Measurements from ENCODE around the gene P4HA2. TPM values are rescaled to one million over a fixed set of nuclear protein-coding genes. Genes with fewer than 3 reads are reported as not detected.

The P4HA2 gene
- total and polyA plus RNA-seq, 2 donors (not counting 3 experiments of a cell fraction or from before 2014, with no cell fraction given), result 37.6 to 58.7 TPM

GRCh38 chr5:132265336-132266030 is 37.8 kb upstream of the P4HA2 start:
- intact Hi-C loops (cut with micrococcal nuclease), result loop anchor here (1.0 to 10.0 kb wide), 4 partner anchors 28 to 451 kb away; no protein-coding TSS in a partner anchor

More at GRCh38 chr5:132265336-132266030, 37.8 kb upstream of the P4HA2 start:
- POLR2A ChIA-PET, result interaction anchor here (1.8 kb wide), 1 partner anchor 29 kb away, joined by 6 read pairs; the partner anchor contains the start of gene SLC22A4
- Histone ChIP-seq H3K36me3 (ENCODE audit: control insufficient read depth in 2 of 2, extremely low read depth in 1 of 2, insufficient read depth in 2 of 2, low read length in 2 of 2) (peaks cover 8 to 19% of the 10 kb centered on the region in 2 experiments), H3K9me3 (replicated peaks; ENCODE audit: control insufficient read depth, insufficient read depth, low read length) (no peaks in the 10 kb centered on the region), H3K9ac (replicated peaks; ENCODE audit: extremely low read depth, insufficient read depth, low read length) (peak overlapping the region; percentile 55), H4K20me1 (replicated peaks; ENCODE audit: control insufficient read depth, extremely low read depth, insufficient read depth, low read length) (no peaks in the 10 kb centered on the region), H3K9me1 (replicated peaks; ENCODE audit: control insufficient read depth, extremely low read depth, insufficient read depth, low read length) (no peaks in the 10 kb centered on the region), H3K4me2 (ENCODE audit: insufficient read depth, low read length) (no peak overlapping the region), H3K27ac (ENCODE audit: insufficient read depth, low read depth, low read length) (peak overlapping the region; percentile 89), H3K27me3 (ENCODE audit: control insufficient read depth in 2 of 2, insufficient read depth in 2 of 2, low read length in 2 of 2) (no peaks in the 10 kb centered on the region), H3K4me3 (replicated peaks in 1 of 3; ENCODE audit: insufficient read depth in 1 of 3, low read depth in 1 of 3, low read length in 3 of 3) (no peak overlapping the region), H3K4me1 (ENCODE audit: control insufficient read depth, extremely low read depth, insufficient read depth, low read length) (peaks cover 61% of the 10 kb centered on the region), H2AFZ (ENCODE audit: low read depth, low read length) (no peak overlapping the region), H3K79me2 (ENCODE audit: control insufficient read depth, insufficient read depth, low read length) (peaks cover 18% of the 10 kb centered on the region)
- BruUV-seq (replicated peaks), result TSS peak; percentile 74
- CTCF ChIA-PET, result interaction anchor here (1.0 to 7.8 kb wide), 4 partner anchors 28 to 202 kb away, joined by 3 to 93 read pairs (median 4); partner anchors contain the start of gene SLC22A4
- TF ChIP-seq EZH2 (IDR thresholded peaks at IDR 0.05; ENCODE audit: borderline replicate concordance, low read depth, low read length, severe bottlenecking) (no peak), CTCF (IDR thresholded peaks at IDR 0.05; ENCODE audit: extremely low read depth in 1 of 2, insufficient read depth in 1 of 2, low read depth in 1 of 2, low read length in 2 of 2) (peak in 1 of 2 donors; percentile 7), MAX (IDR thresholded peaks at IDR 0.05; ENCODE audit: insufficient read depth, insufficient read length) (no peak), JUN (IDR thresholded peaks at IDR 0.05; ENCODE audit: borderline replicate concordance, insufficient read depth, insufficient read length, low read depth) (no peak), POLR2A (IDR thresholded peaks at IDR 0.05; ENCODE audit: low read depth, low read length) (no peak), POLR2AphosphoS5 (IDR thresholded peaks at IDR 0.05; ENCODE audit: insufficient read depth, low read depth, low read length) (peak; percentile 29), MYC (IDR thresholded peaks at IDR 0.05; ENCODE audit: low read depth, low read length) (no peak), GATA2 (IDR thresholded peaks at IDR 0.05; ENCODE audit: insufficient read depth, insufficient read length, low read depth, low read length) (no peak), FOS (IDR thresholded peaks at IDR 0.05; ENCODE audit: borderline replicate concordance, insufficient read depth, low read length) (no peak)
- FAIRE-seq (peak; percentile 99), DNase-seq (ENCODE audit: low read depth, low spot score) (peak; percentile 98)
- dilution Hi-C loops (cut with MboI; ENCODE audit: extremely low pct_ligation_motif_present, low sequenced_read_pairs), result no loop called here

All from endothelial cell of umbilical vein (primary cell).